Dermis blood vessel endothelial cell (primary cell): Measurements from ENCODE around the gene KRTAP9-1. TPM values are rescaled to one million over a fixed set of nuclear protein-coding genes. Genes with fewer than 3 reads are reported as not detected.
"Not testable (repeated sequence)": the region's sequence is repeated elsewhere in the genome, so short reads cannot be mapped to it uniquely, and the experiment has no call there.

ENCODE experiments used
- DNase-seq: peaks from one replicate; pipeline ENCODE4 v3.0.0; 2010
- total RNA-seq: library from RNA; depleted of rRNA; stranded (reverse); fragments of >200 nt; gene quantifications from 2 replicates; pipeline ENCODE4 v1.2.3, GENCODE V29; 2014

The KRTAP9-1 gene
- not detected in 2 replicates for total RNA-seq

DNA sequence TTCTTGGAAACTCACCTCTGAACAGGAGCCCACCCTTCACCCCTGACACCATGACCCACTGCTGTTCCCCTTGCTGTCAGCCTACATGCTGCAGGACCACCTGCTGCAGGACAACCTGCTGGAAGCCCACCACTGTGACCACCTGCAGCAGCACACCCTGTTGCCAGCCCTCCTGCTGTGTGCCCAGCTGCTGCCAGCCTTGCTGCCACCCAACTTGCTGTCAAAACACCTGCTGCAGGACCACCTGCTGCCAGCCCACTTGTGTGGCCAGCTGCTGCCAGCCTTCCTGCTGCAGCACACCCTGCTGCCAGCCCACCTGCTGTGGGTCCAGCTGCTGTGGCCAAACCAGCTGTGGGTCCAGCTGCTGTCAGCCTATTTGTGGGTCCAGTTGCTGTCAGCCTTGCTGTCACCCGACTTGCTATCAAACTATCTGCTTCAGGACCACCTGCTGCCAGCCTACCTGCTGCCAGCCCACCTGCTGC is at the start of gene KRTAP9-1:
Gene KRTAP9-1, plus strand, starts transcription at position 51 of the 482 bp plus-strand sequence. Its CDS starts 0 bp downstream, at position 51.
- DNase-seq, result not testable (repeated sequence)

- peak; percentile 60 for DNase-seq
Measured at GRCh38 chr17:41140360-41141131, 49.1 kb upstream of the KRTAP9-1 start, which contains the start of gene KRTAP4-6. Gene KRTAP4-6 (minus strand): TSS chr17:41140544. CDS start chr17:41140487, 57 bp downstream.

GRCh38 chr17:41141361-41141760 is 48.3 kb upstream of the KRTAP9-1 start:
- no peak for DNase-seq

- DNase-seq, result no peak
Measured at GRCh38 chr17:41144846-41145245, 44.8 kb upstream of the KRTAP9-1 start.

DNA sequence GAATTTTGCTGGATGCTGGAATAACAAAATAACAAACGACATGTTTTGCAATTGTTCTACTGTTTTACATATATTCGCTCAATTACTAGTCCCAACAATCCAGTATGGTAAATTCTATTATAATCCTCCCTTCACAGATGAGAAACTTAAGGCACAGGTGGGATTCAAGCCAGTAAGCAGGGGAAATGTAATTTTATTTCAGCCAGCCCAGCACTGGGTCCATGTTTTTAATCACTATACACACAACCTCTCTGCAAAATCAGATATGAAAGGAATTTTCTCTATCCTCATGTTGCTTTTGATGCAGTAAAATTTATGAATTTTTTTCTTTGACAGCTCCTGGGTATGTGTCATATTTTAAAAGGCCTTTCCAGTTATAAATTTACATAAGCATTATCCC is 44.4 kb upstream of the KRTAP9-1 start:
- no peak for DNase-seq

GRCh38 chr17:41147531-41148204 is 42.0 kb upstream of the KRTAP9-1 start:
- no peak for DNase-seq

DNA sequence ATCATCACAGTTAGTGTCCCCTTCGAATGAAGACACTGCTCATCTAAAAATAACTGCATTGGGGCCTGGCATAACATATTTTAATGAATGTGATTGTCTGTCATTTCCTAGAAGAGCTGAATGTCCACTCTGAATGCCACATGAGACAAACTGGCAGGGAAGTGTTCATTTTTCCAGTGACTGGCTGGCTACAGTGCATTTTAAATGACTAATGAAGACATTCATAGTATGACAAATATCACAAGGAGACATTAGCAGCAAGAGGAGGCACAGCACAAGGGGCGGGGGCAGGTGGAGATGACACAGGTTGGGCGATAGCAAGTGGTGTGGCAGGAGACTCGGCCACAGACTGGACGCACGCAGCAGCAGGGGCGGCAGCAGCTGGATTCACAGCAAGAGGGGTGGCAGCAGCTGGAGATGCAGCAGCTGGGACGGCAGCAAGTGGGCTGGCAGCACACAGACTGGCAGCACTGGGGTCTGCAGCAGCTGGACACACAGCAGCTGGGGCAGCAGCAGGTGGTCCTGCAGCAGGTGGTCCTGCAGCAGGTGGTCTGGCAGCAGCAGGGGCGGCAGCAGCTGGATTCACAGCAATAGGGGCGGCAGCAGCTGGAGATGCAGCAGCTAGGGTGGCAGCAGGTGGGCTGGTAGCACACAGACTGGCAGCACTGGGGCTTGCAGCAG is 40.6 kb upstream of the KRTAP9-1 start:
- not testable (repeated sequence) for DNase-seq

- no peak for DNase-seq
Measured at GRCh38 chr17:41149652-41149985, 40.1 kb upstream of the KRTAP9-1 start, which contains the start of gene KRTAP4-5. Gene KRTAP4-5 (minus strand): TSS chr17:41149825. CDS start chr17:41149767, 58 bp downstream.

- no peak for DNase-seq
Measured at GRCh38 chr17:41150026-41150425, 39.7 kb upstream of the KRTAP9-1 start.

- no peak for DNase-seq
Measured at GRCh38 chr17:41151525-41151924, 38.2 kb upstream of the KRTAP9-1 start.

DNA sequence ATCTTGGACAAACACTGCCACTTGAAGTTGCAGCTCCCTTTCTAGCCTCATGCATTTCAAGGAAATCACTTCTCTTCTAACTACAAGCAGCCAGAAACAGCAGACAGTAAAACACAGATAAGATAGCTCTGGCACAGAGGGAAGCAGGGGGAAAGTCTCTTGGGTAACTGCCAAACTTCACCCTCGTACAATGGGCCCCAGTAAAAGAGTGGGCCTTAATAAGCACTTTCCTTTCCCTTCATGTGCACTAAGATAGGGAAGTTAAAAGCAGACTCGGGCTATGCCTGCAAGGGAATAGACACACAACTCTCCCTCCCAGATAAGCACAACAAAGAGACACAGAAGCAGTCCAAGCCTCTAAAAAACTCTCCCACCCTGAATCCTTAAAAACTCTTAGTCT is 35.8 kb upstream of the KRTAP9-1 start:
- no peak for DNase-seq

DNA sequence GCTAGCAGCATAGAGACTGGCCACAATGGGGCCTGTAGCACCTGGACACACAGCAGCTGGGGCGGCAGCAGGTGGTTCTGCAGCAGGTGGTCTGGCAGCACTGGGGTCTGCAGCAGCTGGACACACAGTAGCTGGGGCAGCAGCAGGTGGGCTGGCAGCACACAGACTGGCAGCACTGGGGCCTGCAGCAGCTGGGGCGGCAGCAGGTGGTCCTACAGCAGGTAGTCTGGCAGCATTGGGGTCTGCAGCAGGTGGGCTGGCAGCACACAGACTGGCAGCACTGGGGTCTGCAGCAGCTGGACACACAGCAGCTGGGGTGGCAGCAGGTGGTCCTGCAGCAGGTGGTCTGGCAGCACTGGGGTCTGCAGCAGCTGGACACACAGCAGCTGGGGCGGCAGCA is 29.5 kb upstream of the KRTAP9-1 start:
- DNase-seq, result not testable (repeated sequence)

GRCh38 chr17:41160648-41161047 is 29.0 kb upstream of the KRTAP9-1 start, which contains the start of gene KRTAP4-4:
Gene KRTAP4-4 (minus strand): TSS chr17:41160748. CDS start chr17:41160691, 57 bp downstream.
- no peak for DNase-seq

DNA sequence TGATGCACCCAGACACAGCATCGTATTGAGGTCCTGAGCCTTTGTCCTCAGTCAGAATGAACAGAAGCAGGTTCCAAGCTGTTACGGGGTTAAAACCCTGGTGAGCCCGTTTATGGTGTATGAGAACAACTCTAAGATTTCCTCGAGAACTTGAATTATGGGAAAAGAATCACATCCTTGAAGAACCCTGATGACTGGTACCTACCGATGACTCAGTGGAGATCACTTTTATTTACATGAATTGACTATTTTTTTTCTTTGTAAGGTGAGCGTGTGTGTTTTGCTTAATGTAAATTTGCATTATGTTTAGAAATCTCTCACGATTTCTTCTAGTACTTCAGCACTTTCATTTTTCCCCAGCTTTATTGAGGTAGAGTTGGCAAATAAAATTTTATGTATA is 25.9 kb upstream of the KRTAP9-1 start:
- no peak for DNase-seq

DNA sequence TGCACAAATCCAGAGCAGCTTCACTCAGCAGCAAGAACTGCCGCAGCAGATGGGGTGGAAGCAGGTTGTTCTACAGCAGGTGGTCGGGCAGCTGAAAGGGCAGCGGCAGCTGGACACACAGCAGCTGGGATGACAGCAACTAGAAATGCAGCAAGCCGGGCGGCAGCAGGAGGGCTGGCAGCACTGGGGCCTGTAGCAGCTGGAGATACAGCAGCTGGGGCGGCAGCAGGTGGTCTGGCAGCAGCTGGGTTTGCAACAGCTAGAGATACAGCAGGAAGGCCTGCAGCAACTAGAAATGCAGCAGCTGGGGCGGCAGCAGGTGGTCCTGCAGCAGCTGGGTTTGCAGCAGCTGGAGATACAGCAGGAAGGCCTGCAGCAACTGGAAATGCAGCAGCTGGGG is 22.1 kb upstream of the KRTAP9-1 start:
- DNase-seq, result no peak

- no peak for DNase-seq
Measured at GRCh38 chr17:41168121-41168520, 21.6 kb upstream of the KRTAP9-1 start, which contains the start of gene KRTAP4-3. Gene KRTAP4-3 (minus strand): TSS chr17:41168221. CDS start chr17:41168172, 49 bp downstream.

GRCh38 chr17:41171886-41172285 is 17.8 kb upstream of the KRTAP9-1 start:
- DNase-seq, result no peak

- DNase-seq, result no peak
Measured at GRCh38 chr17:41176744-41177387, 12.8 kb upstream of the KRTAP9-1 start.

GRCh38 chr17:41177727-41178271 is 11.9 kb upstream of the KRTAP9-1 start, which contains the start of gene KRTAP4-2:
Gene KRTAP4-2 (minus strand): TSS chr17:41178221. CDS start chr17:41178164, 57 bp downstream.
- DNase-seq, result no peak

- DNase-seq, result no peak
Measured at GRCh38 chr17:41178341-41178740, 11.3 kb upstream of the KRTAP9-1 start.

GRCh38 chr17:41178843-41179616 is 10.7 kb upstream of the KRTAP9-1 start:
- no peak for DNase-seq
